MCF 10A (cell line): Measurements from ENCODE around the gene GTF2I. TPM values are rescaled to one million over a fixed set of nuclear protein-coding genes. Genes with fewer than 3 reads are reported as not detected.
"Not testable (repeated sequence)": the region's sequence is repeated elsewhere in the genome, so short reads cannot be mapped to it uniquely, and the experiment has no call there.

Source experiments
- BruUV-seq: library from RNA; stranded (reverse); fragments of 400-500 nt; replicated peaks from 2 replicates; lab custom pipeline; 2021; lab: Mats Ljungman, UMichigan
- CTCF ChIA-PET: fragments of 300-600 bp; sonication (Branson Sonifier 250); formaldehyde crosslinking; extraction: SDS; loops from one replicate; lab custom pipeline; 2021; ENCODE audit warnings: antibody characterized with exemption, inconsistent platforms; lab: Yijun Ruan, JAX
- POLR2A ChIA-PET: fragments of 300-600, 350-650 bp; sonication (Branson Sonifier 250); formaldehyde crosslinking; extraction: SDS; loops from one replicate; lab custom pipeline; 2020; ENCODE audit warnings: antibody characterized with exemption, inconsistent platforms; lab: Yijun Ruan, JAX
- DNase-seq: peaks from one replicate; pipeline ENCODE4 v3.0.0-alpha.2; 2018; ENCODE audit not compliant: unreplicated experiment
- H3K27ac Mint-ChIP-seq: one replicate; pipeline ENCODE4 v1.8.0; 2022; ENCODE audit warnings: mild to moderate bottlenecking, low read depth, mixed read lengths; ENCODE audit not compliant: unreplicated experiment
- H3K27me3 Mint-ChIP-seq: one replicate; pipeline ENCODE4 v1.8.0; 2022; ENCODE audit warnings: mixed read lengths; ENCODE audit not compliant: insufficient read depth, unreplicated experiment
- H3K36me3 Mint-ChIP-seq: one replicate; pipeline ENCODE4 v1.8.0; 2022; ENCODE audit warnings: mild to moderate bottlenecking, moderate library complexity, mixed read lengths; ENCODE audit not compliant: insufficient read depth, unreplicated experiment
- H3K4me1 Mint-ChIP-seq: one replicate; pipeline ENCODE4 v1.8.0; 2022; ENCODE audit warnings: mixed read lengths; ENCODE audit not compliant: insufficient read depth, unreplicated experiment
- H3K4me3 Mint-ChIP-seq: one replicate; pipeline ENCODE4 v1.8.0; 2022; ENCODE audit warnings: mild to moderate bottlenecking, moderate library complexity, mixed read lengths; ENCODE audit not compliant: unreplicated experiment
- H3K9me3 Mint-ChIP-seq: one replicate; pipeline ENCODE4 v1.8.0; 2022; ENCODE audit warnings: mixed read lengths; ENCODE audit not compliant: unreplicated experiment
- CTCF ChIP-seq: fragments of 200-600 bp; IDR thresholded peaks from one replicate; pipeline ENCODE4 v1.8.0; 2022; ENCODE audit warnings: antibody characterized with exemption, mild to moderate bottlenecking; ENCODE audit not compliant: unreplicated experiment
- intact Hi-C: fragments of 100-400 bp; cut with micrococcal nuclease; formaldehyde crosslinking; loops from 2 replicates; pipeline ENCODE4 v1.14.1; 2022
- total RNA-seq: library from RNA; stranded (reverse); gene quantifications from 2 replicates; pipeline ENCODE4 v1.2.3, GENCODE V29; 2022

GTF2I gene
- total RNA-seq, 1 experiment from 2014 or later, result 152 TPM

GRCh38 chr7:74633451-74633921, 24.0 kb upstream of the GTF2I start:
- ChIA-PET CTCF (no interaction called here), POLR2A (interaction anchor here (0.7 kb wide), 1 partner anchor 79 kb away, joined by 3 read pairs; no protein-coding TSS in a partner anchor)
- Mint-ChIP-seq H3K36me3 (no peaks in the 10 kb centered on the region), H3K4me1 (peaks cover 11% of the 10 kb centered on the region), H3K27me3 (no peaks in the 10 kb centered on the region), H3K4me3 (no peak overlapping the region), H3K27ac (no peak overlapping the region), H3K9me3 (no peaks in the 10 kb centered on the region)
- intact Hi-C loops, result no loop called here
- DNase-seq, result no peak
- TF ChIP-seq CTCF, result no peak
- BruUV-seq, result no TSS peak

- Mint-ChIP-seq H3K4me3 (no peak overlapping the region), H3K9me3 (no peaks in the 10 kb centered on the region), H3K36me3 (no peaks in the 10 kb centered on the region), H3K4me1 (peaks cover 18% of the 10 kb centered on the region), H3K27me3 (no peaks in the 10 kb centered on the region), H3K27ac (no peak overlapping the region)
- no TSS peak for BruUV-seq
- TF ChIP-seq CTCF, result no peak
- POLR2A ChIA-PET, result interaction anchor here (0.6 to 4.0 kb wide), 5 partner anchors 11 to 48 kb away, joined by 3 to 31 read pairs (median 3); partner anchors contain the start of gene GTF2I
- CTCF ChIA-PET, result interaction anchor here (0.6 to 0.8 kb wide), 2 partner anchors 8 to 14 kb away, joined by 3 read pairs; no protein-coding TSS in a partner anchor
- intact Hi-C loops, result no loop called here
- DNase-seq, result no peak
These were observed 19.8 kb upstream of the GTF2I start for GRCh38 chr7:74637745-74638144.

- POLR2A ChIA-PET, intact Hi-C loops: not testable (repeated sequence)
- CTCF ChIA-PET, result interaction anchor here (0.6 kb wide), 1 partner anchor 24 kb away, joined by 5 read pairs; no protein-coding TSS in a partner anchor
These were observed 7.5 kb upstream of the GTF2I start for GRCh38 chr7:74650055-74650454.

GRCh38 chr7:74650493-74651132, 6.9 kb upstream of the GTF2I start:
- BruUV-seq, H3K27me3 Mint-ChIP-seq, intact Hi-C loops, DNase-seq, H3K27ac Mint-ChIP-seq, H3K36me3 Mint-ChIP-seq, H3K4me3 Mint-ChIP-seq, H3K4me1 Mint-ChIP-seq, CTCF ChIA-PET, H3K9me3 Mint-ChIP-seq: not testable (repeated sequence)
- POLR2A ChIA-PET, result interaction anchor here (0.6 kb wide), 1 partner anchor 382 kb away, joined by 4 read pairs; no protein-coding TSS in a partner anchor

More at GRCh38 chr7:74650055-74650454, 7.5 kb upstream of the GTF2I start:
- H3K4me1 Mint-ChIP-seq, DNase-seq, H3K4me3 Mint-ChIP-seq, H3K36me3 Mint-ChIP-seq, H3K27ac Mint-ChIP-seq, H3K27me3 Mint-ChIP-seq, H3K9me3 Mint-ChIP-seq, BruUV-seq: not testable (repeated sequence)

- BruUV-seq, H3K9me3 Mint-ChIP-seq, DNase-seq, H3K36me3 Mint-ChIP-seq, H3K27me3 Mint-ChIP-seq, H3K4me1 Mint-ChIP-seq, H3K27ac Mint-ChIP-seq, intact Hi-C loops, H3K4me3 Mint-ChIP-seq: not testable (repeated sequence)
- POLR2A ChIA-PET, result interaction anchor here (0.6 kb wide), 1 partner anchor 382 kb away, joined by 4 read pairs; no protein-coding TSS in a partner anchor
- CTCF ChIA-PET, result interaction anchor here (0.5 to 1.2 kb wide), 2 partner anchors 13 to 85 kb away, joined by 3 read pairs; no protein-coding TSS in a partner anchor
These were observed 6.4 kb upstream of the GTF2I start for GRCh38 chr7:74651133-74651504.
